GM19468 (cell line): ENCODE results near the gene AKT1S1.
A peak's percentile ranks its signal among the peaks of the same experiment; 100 is the strongest.
"Not testable (repeated sequence)": the region's sequence is repeated elsewhere in the genome, so short reads cannot be mapped to it uniquely, and the experiment has no call there.

Experiments used
- ATAC-seq: cut with Tn5 transposase; IDR thresholded peaks from one replicate; pipeline ENCODE4 v1.9.1; 2021; ENCODE audit warnings: mild to moderate bottlenecking, moderate library complexity, moderate number of reproducible peaks; ENCODE audit not compliant: unreplicated experiment; ENCODE audit errors: extremely low read depth

The AKT1S1 gene

GRCh38 chr19:49877020-49877878 lies at the start of gene AKT1S1, which contains the start of gene TBC1D17:
TSS of gene AKT1S1 (minus strand) at chr19:49877355. CDS start at chr19:49873295, 4,060 bp downstream.
TSS of gene TBC1D17 (plus strand) at chr19:49877702. CDS start at chr19:49877724, 22 bp downstream.
- ATAC-seq, result peak; percentile 20

DNA sequence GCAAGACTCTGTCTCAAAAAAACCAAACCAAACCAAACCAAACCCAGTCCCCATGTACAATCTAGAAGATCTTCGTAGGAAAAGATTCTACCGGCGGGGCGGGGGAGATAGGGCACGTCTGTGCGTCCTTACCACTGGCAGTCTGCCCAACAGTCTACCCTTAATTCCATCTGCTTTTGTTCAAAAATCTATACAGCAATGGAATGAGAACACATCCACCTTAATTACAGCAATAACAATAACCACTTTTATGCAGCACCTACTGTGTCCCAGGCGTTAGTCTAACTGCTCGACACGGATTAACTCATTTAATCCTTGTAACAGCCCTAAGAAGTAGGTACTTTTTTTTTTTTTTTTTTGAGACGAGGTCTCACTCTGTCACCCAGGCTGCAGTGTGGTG lies 49.4 kb upstream of the AKT1S1 start:
- ATAC-seq, result no peak

GRCh38 chr19:49925486-49925885 lies 48.3 kb upstream of the AKT1S1 start:
- ATAC-seq, result no peak

DNA sequence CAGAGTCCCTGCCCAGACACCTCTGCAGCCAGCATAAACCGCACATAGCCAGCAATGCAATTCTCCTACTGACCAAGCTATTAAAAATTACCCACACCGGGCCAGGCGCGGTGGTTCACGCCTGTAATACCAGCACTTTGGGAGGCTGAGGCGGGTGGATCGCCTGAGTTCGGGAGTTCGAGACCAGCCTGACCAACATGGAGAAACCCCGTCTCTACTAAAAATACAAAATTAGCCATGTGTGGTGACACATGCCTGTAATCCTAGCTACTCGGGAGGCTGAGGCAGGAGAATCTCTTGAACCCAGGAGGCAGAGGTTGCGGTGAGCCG lies 47.7 kb upstream of the AKT1S1 start:
- not testable (repeated sequence) for ATAC-seq

DNA sequence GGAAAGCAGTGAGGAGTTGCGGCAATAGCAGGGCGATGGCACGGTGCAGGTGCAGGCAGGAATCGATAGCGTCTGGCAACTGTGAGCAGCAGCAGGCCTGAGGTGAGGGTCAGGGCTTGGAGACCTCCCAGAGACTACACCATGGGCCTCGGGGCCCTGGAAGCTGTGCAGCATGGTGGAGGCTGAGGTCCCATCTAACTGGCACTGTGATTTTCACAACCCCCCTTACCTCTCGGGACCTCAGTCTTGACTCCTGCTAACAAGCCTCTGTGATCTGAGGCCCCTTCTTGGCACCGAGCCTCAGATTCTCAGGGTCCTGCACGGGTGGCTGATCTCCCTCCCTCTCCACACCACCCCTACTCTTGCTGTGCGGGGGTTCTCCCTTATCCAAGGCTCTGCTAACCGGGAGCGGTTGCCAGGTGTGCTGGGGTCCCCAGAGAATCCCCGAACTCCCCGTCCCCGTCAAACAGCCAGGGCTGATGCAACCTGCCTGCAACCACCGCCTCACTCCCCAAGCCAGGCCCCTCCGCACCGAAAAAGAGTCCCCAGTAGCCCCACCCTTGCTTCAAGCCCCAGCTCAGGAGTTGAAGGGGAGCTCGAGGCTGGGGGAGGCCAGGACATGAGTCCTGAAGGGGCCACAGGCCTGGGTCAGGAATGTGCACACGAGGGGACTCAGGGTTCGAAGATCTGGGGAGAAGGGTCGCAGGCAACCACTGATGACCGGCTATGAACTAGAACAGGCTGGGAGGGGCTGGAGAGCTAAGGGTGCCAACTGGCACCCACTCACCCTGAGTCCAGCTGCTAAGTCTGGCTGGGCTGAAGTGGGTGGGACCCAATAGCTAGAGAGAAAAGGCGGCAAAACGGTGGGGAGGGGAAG lies 47.1 kb upstream of the AKT1S1 start:
- ATAC-seq, result no peak

DNA sequence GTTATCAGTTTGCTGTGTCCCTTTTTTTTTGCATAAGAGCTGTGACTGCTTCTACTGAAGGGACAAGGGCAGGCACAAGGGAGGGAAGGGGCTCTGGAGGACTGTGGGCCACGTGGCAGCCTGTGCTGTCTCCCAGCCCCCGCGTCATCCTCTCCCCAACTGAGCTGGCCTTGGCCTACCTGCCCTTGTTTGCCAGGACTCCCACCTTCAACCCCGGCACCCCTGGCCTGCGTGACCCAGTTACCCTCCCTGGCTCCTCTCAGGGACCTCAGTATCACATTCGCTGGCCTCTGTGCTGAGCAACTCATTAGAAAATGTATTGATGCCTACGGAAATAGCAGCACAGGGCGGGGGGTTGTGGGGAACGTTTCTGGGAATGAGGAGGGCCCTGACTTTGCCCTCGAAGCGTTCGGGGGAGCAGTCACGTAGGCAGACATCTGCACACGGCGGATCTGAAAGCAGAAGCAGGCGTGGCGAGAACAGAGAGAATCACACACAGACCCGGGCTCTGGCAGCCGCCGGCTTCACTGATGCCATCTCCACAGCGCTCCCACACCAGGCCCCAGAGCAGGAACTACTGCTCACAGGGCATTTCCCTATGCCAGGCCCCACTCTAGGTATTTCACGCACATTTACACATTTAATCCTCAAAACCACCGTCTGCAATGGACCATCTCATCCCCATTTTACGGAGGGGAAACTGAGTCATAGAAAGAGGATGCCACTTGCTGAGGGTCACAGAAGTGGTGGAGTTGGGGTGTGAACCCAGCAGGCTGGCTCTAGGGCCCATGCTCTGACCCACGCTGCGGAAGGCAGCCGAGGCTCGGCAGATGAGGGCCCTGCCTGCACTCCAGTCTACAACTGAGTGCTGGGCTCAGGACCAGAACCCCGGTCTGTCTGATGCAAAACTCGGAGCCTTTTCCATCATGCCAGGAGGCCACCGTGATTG lies 46.2 kb upstream of the AKT1S1 start:
- ATAC-seq, result no peak

DNA sequence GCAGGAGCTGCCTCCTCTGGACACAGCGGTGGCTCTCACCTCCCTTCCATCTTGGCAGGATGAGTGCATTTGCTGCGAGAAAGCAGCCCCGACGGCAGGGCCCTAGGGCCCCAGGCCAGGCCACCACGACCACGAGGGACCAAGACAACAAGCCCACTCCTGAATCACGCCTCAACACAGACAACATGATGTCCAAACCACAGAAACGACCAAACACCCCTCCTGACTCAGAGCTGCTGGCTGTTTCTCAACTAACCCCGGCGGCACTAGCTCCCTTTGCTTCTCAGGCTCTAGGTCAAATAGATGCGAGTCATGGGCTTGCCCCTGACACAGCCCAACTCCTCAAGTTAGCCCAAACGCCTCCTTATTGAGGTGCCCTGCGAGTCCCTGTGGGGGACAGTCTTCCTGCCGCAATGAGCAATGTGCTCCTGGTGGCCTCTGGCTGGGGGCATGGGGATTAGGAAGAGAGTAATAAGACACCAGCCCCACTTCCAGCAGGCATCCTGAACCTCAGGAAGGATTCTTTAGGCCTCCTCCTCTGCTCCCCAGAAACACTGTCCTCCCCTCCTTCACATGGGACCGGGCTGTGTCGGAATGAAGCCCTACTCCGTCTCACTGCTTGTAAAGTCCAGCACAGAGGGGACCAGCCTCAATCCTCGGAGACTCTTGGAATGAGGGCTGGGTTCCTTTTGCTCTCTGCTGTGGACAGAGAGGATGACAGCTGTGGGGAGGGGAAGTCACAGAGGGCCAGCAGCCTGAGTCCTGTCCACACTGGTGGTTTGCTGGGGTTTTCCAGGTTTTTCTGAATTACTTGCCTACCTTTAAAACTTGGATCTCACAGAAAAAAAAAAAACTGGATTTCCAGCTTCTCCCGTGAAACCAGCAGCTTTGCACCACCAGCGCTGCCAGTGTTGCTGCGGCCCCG lies 45.0 kb upstream of the AKT1S1 start:
- no peak for ATAC-seq

- no peak for ATAC-seq
Measured at GRCh38 chr19:49920624-49921363, 43.6 kb upstream of the AKT1S1 start.

DNA sequence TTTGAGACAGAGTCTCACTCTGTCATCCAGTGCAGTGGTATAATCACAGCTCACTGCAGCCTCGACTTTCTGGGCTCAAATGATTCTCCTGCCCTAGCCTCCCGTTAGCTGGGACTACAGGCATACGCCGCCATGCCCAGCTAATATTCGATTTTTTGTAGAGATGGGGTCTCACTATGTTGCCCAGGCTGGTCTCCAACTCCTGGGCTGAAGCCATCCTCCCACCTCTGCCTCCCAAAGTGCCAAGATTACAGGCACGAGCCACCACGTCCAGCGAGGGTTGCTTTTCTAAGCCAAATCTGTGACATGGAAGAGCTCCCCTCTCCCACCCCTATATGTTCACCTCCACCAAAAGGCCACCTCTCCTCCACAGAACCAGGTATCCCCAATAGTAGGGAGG lies 40.9 kb upstream of the AKT1S1 start:
- no peak for ATAC-seq

- no peak for ATAC-seq
Measured at GRCh38 chr19:49916839-49917733, 39.9 kb upstream of the AKT1S1 start.

DNA sequence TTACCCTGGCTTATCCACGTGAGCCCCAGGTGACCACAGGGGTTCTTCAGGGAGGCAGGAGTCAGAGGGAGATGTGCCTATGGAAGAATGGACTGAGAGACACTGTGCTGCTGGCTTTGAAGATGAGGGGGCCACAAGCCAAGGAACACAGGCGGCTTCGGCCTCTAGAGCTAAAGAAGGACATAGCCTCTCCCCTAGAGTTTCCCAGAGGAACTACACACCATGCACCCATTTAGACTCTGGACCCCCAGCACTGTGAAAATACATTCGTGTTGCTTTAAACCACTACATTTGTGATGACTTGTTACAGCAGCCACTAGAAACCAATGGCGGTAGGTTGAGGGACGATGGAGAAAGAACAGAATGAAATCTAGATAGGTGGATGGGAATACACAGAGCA lies 38.1 kb upstream of the AKT1S1 start:
- no peak for ATAC-seq

DNA sequence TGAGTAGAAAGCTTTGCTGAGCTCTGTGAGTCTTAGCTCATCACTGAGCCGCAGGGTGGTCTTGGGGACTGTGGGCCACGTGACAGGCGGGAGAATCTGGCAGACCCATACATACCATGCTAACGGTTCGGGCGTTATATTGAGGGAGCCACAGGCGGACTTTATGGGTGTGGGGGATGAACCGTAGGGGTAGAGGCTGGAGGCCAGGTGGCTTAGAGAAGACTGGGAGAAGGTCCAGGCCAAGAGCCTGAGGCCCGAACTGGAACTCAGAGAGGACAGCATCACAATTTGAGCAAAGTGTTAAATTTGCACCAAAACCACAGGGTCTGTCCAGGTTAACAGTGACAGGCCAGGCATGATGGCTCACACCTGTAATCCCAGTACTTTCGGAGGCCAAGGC lies 36.6 kb upstream of the AKT1S1 start:
- ATAC-seq, result no peak

- no peak for ATAC-seq
Measured at GRCh38 chr19:49912965-49913685, 36.0 kb upstream of the AKT1S1 start.

- ATAC-seq, result no peak
Measured at GRCh38 chr19:49911381-49912145, 34.4 kb upstream of the AKT1S1 start.

DNA sequence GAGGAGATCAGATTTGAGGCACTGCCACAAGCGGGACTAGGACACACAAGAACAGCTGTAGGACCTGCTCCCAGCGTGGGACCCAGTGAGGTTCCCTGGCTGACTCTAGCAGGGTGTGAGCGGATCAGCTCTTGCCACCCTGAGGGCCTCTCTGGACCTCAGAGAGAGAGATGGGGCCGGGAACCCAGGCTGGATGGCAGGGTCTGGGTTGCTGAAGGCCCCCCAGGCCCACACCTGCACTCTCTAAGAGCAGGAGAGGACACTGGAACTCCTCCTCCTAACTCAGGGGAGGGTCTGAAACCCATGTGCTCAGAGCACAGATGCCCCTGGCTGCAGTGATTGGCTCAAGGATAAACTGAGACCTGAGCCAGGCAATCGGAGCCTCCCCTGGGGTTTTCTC lies 33.0 kb upstream of the AKT1S1 start:
- ATAC-seq, result no peak
